ENCODE results near the gene MMP8. TPM values are rescaled to one million over a fixed set of nuclear protein-coding genes. Genes with fewer than 3 reads are reported as not detected.

The MMP8 gene
- polyA plus RNA-seq, 1 donor from 2014 or later, result not detected

DNA sequence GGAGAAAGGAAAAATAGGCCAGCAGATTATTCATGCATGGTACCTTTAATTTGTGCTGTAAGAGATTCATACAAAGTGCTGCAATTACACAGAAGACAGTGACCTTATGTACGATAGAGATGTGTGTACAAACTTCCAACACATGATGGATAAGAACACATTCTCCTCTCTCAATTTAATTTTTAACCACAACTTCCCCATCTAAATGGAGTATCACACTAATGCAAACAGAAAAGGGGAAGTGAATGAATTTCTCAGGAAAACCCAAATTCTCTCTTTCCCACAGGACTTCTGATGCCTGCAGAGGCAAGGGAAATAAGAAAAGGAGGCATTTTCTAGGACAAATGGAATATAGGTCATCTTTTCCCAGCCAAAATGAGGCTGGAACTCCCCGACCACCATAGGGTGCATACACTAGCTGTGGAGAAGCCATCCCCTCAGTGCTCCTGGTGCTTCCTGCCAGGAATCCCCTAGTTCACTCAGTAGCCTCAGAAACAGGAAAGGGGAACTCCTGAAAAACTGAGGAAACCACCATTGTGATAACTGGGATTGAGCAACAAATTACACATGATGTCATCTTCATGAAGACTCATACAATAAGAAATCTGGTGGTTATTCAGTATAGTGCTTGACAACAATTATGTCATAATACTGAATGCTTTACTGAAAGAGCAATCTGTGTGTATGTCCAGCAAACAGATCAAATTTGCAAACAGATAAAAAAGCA lies 33.2 kb upstream of the MMP8 start:
- Histone ChIP-seq H2AFZ (ENCODE audit: low read depth, low read length) (no peak overlapping the region), H3F3A (ENCODE audit: insufficient read depth, low read length, poor library complexity, severe bottlenecking) (no peaks in the 10 kb centered on the region), H3K4me3 (ENCODE audit: low read length) (no peak overlapping the region), H3K27me3 (ENCODE audit: insufficient read depth, low read depth, low read length) (no peaks in the 10 kb centered on the region), H3K36me3 (ENCODE audit: insufficient read depth, low read length) (no peaks in the 10 kb centered on the region), H3K9me2 (ENCODE audit: insufficient read depth, low read length) (no peaks in the 10 kb centered on the region), H3K4me2 (ENCODE audit: low read length) (no peak overlapping the region), H3K27ac (ENCODE audit: low read length) (no peak overlapping the region), H3K9ac (ENCODE audit: low read length) (no peak overlapping the region), H4K20me1 (ENCODE audit: insufficient read depth) (no peaks in the 10 kb centered on the region), H3K9me3 (ENCODE audit: low read length) (no peaks in the 10 kb centered on the region), H3K79me2 (replicated peaks; ENCODE audit: insufficient read depth, low read length) (no peaks in the 10 kb centered on the region)
- TF ChIP-seq RAD21 (conservative IDR thresholded peaks at IDR 0.05) (no peak), TAF1 (IDR thresholded peaks at IDR 0.05; ENCODE audit: low read depth) (no peak), MXI1 (conservative IDR thresholded peaks at IDR 0.05; ENCODE audit: poor library complexity, severe bottlenecking) (no peak), EP300 (conservative IDR thresholded peaks at IDR 0.05; ENCODE audit: poor library complexity, severe bottlenecking) (no peak), POLR2AphosphoS5 (IDR thresholded peaks at IDR 0.05) (no peak), SMC3 (conservative IDR thresholded peaks at IDR 0.05; ENCODE audit: poor library complexity) (no peak), EZH2 (IDR thresholded peaks at IDR 0.05; ENCODE audit: borderline replicate concordance, insufficient read depth, low read length, poor library complexity, severe bottlenecking) (no peak)
- TF ChIP-seq, protein P1, sequence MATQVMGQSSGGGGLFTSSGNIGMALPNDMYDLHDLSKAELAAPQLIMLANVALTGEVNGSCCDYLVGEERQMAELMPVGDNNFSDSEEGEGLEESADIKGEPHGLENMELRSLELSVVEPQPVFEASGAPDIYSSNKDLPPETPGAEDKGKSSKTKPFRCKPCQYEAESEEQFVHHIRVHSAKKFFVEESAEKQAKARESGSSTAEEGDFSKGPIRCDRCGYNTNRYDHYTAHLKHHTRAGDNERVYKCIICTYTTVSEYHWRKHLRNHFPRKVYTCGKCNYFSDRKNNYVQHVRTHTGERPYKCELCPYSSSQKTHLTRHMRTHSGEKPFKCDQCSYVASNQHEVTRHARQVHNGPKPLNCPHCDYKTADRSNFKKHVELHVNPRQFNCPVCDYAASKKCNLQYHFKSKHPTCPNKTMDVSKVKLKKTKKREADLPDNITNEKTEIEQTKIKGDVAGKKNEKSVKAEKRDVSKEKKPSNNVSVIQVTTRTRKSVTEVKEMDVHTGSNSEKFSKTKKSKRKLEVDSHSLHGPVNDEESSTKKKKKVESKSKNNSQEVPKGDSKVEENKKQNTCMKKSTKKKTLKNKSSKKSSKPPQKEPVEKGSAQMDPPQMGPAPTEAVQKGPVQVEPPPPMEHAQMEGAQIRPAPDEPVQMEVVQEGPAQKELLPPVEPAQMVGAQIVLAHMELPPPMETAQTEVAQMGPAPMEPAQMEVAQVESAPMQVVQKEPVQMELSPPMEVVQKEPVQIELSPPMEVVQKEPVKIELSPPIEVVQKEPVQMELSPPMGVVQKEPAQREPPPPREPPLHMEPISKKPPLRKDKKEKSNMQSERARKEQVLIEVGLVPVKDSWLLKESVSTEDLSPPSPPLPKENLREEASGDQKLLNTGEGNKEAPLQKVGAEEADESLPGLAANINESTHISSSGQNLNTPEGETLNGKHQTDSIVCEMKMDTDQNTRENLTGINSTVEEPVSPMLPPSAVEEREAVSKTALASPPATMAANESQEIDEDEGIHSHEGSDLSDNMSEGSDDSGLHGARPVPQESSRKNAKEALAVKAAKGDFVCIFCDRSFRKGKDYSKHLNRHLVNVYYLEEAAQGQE (IDR thresholded peaks at IDR 0.05; ENCODE audit: borderline replicate concordance), result no peak
- TF ChIP-seq, protein P2, sequence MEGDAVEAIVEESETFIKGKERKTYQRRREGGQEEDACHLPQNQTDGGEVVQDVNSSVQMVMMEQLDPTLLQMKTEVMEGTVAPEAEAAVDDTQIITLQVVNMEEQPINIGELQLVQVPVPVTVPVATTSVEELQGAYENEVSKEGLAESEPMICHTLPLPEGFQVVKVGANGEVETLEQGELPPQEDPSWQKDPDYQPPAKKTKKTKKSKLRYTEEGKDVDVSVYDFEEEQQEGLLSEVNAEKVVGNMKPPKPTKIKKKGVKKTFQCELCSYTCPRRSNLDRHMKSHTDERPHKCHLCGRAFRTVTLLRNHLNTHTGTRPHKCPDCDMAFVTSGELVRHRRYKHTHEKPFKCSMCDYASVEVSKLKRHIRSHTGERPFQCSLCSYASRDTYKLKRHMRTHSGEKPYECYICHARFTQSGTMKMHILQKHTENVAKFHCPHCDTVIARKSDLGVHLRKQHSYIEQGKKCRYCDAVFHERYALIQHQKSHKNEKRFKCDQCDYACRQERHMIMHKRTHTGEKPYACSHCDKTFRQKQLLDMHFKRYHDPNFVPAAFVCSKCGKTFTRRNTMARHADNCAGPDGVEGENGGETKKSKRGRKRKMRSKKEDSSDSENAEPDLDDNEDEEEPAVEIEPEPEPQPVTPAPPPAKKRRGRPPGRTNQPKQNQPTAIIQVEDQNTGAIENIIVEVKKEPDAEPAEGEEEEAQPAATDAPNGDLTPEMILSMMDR (IDR thresholded peaks at IDR 0.05; ENCODE audit: poor library complexity, severe bottlenecking), result no peak

DNA sequence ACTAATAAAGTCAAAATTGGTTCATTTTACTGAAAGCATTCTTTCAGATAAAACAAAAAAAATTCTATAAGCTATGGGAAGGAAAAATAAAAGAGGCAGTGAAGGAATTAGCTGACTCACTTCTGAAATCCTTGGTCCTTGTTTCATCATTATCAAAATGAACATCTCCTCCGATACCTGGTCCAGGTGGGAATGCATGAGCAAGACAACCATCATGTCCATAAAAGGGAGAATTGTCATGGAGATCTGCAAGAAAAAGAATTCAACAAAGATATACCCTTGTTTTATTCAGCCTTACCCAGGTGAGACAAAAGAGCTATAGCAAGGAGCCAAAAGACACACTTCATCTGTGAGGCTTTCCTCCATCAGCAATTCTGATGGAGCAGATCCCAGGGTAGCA lies 28.5 kb upstream of the MMP8 start:
- Histone ChIP-seq H3F3A (ENCODE audit: insufficient read depth, low read length, poor library complexity, severe bottlenecking) (no peaks in the 10 kb centered on the region), H3K9ac (ENCODE audit: low read length) (no peak overlapping the region), H3K4me3 (ENCODE audit: low read length) (no peak overlapping the region), H3K4me2 (ENCODE audit: low read length) (no peak overlapping the region), H2AFZ (ENCODE audit: low read depth, low read length) (no peak overlapping the region), H3K27ac (ENCODE audit: low read length) (no peak overlapping the region), H3K9me3 (ENCODE audit: low read length) (no peaks in the 10 kb centered on the region), H3K9me2 (ENCODE audit: insufficient read depth, low read length) (no peaks in the 10 kb centered on the region), H3K36me3 (ENCODE audit: insufficient read depth, low read length) (no peaks in the 10 kb centered on the region), H3K79me2 (replicated peaks; ENCODE audit: insufficient read depth, low read length) (no peaks in the 10 kb centered on the region), H4K20me1 (ENCODE audit: insufficient read depth) (no peaks in the 10 kb centered on the region), H3K27me3 (ENCODE audit: insufficient read depth, low read depth, low read length) (no peaks in the 10 kb centered on the region)
- no peak for TF ChIP-seq EP300 (conservative IDR thresholded peaks at IDR 0.05; ENCODE audit: poor library complexity, severe bottlenecking)
- no peak for TF ChIP-seq TAF1 (IDR thresholded peaks at IDR 0.05; ENCODE audit: low read depth)
- TF ChIP-seq, protein P2 (IDR thresholded peaks at IDR 0.05; ENCODE audit: poor library complexity, severe bottlenecking), result no peak
- TF ChIP-seq, protein P1 (IDR thresholded peaks at IDR 0.05; ENCODE audit: borderline replicate concordance), result no peak
- no peak for TF ChIP-seq POLR2AphosphoS5 (IDR thresholded peaks at IDR 0.05)
- no peak for TF ChIP-seq MXI1 (conservative IDR thresholded peaks at IDR 0.05; ENCODE audit: poor library complexity, severe bottlenecking)
- no peak for TF ChIP-seq SMC3 (conservative IDR thresholded peaks at IDR 0.05; ENCODE audit: poor library complexity)
- TF ChIP-seq RAD21 (conservative IDR thresholded peaks at IDR 0.05), result no peak
- no peak for TF ChIP-seq EZH2 (IDR thresholded peaks at IDR 0.05; ENCODE audit: borderline replicate concordance, insufficient read depth, low read length, poor library complexity, severe bottlenecking)
